Activated T-helper 2 cell treated with anti-CD3 and anti-CD28 coated beads, Interferon-gamma antibody, Interleukin-2, Interleukin-4, amounts not matched to agents 10 μg/mL and 5 μg/mL and 100 μg/mL, durations not matched to agents 14 hours and 24 hours and 36 hours (primary cell): ENCODE measurements around the gene FBXO9. TPM values are rescaled to one million over a fixed set of nuclear protein-coding genes. Genes with fewer than 3 reads are reported as not detected.

Experiments used
- DNase-seq: peaks from one replicate; pipeline ENCODE4 v3.0.0; 2021; ENCODE audit warnings: low spot score
- H3K27ac Mint-ChIP-seq: one replicate; pipeline ENCODE4 v1.8.0; 2021; ENCODE audit warnings: mixed read lengths
- H3K27me3 Mint-ChIP-seq: one replicate; pipeline ENCODE4 v1.8.0; 2021; ENCODE audit warnings: low read depth, mixed read lengths
- H3K36me3 Mint-ChIP-seq: one replicate; pipeline ENCODE4 v1.8.0; 2021; ENCODE audit warnings: low read depth, mixed read lengths
- H3K4me1 Mint-ChIP-seq: one replicate; pipeline ENCODE4 v1.8.0; 2021; ENCODE audit warnings: low read depth, mixed read lengths
- H3K4me3 Mint-ChIP-seq: one replicate; pipeline ENCODE4 v1.8.0; 2021; ENCODE audit warnings: low read depth, mild to moderate bottlenecking, moderate library complexity, mixed read lengths
- H3K9me3 Mint-ChIP-seq: one replicate; pipeline ENCODE4 v1.8.0; 2021; ENCODE audit warnings: mixed read lengths
- intact Hi-C: fragments of 100-400 bp; cut with micrococcal nuclease; formaldehyde crosslinking; loops from one replicate; pipeline ENCODE4 v1.15.1; 2023
- total RNA-seq: library from RNA; stranded (reverse); gene quantifications from 2 replicates; pipeline ENCODE4 v1.2.3, GENCODE V29; 2022

The FBXO9 gene
- total RNA-seq, 1 donor from 2014 or later, result 70.7 TPM

DNA sequence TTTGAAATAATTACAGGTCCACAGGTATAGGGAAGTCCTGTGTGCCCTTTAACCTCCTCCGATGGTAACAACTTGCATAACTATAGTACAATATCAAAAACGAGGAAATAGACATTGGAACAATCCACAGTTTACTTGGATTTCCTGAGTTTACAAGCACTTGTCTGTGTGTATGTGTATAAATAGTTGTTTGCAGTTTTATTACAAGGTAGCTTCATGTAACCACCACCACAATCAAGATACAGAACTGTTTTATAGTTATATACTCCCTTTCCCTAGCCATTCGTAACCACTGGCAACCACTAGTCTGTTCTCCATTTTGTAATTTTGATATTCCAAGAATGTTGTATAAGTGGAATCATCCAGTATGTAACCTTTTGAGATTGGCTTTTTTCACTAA is 9.1 kb downstream of the FBXO9 start:
- Mint-ChIP-seq H3K27me3 (no peaks in the 10 kb centered on the region), H3K27ac (no peak overlapping the region), H3K9me3 (no peaks in the 10 kb centered on the region), H3K4me3 (no peak overlapping the region), H3K36me3 (peaks cover 52% of the 10 kb centered on the region), H3K4me1 (peaks cover 11% of the 10 kb centered on the region)
- intact Hi-C loops, result no loop called here
- no peak for DNase-seq

DNA sequence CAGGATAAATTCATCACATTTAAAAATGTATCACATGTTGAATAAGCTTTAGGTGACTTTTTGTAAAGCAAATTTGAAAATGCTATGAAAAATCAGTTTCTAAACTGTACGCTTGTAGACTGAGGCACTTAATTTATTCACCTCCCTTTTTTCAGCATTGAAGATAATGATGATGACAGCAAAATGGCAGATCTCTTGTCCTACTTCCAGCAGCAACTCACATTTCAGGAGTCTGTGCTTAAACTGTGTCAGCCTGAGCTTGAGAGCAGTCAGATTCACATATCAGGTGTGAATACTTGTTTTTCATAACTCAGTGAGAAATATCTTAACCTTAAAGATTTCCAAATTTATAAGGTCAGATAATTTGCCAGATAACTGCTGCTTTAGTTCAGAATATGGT is 15.6 kb downstream of the FBXO9 start:
- Mint-ChIP-seq H3K9me3 (no peaks in the 10 kb centered on the region), H3K27me3 (no peaks in the 10 kb centered on the region), H3K4me1 (no peaks in the 10 kb centered on the region), H3K27ac (no peak overlapping the region), H3K36me3 (peaks cover 61% of the 10 kb centered on the region), H3K4me3 (no peak overlapping the region)
- no peak for DNase-seq
- intact Hi-C loops, result no loop called here

DNA sequence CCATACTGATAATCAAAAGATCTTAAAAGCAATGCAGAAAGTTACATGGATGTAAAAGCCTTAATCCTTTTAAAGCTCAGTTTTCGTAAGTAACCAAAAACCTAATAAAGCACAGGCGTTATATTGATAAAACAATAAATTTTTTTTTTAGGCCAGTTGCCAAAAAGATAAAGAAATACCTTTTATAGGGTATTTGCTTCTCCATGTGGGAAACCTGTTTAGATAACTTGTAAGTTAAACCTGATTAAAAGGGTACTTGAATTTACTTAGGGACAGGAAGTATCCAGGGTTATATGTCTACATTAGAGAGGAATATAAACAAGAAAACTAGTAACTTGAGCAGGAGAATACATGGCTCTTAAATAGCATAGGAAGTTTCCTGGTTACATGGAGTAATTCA is 21.1 kb downstream of the FBXO9 start:
- H3K4me3 Mint-ChIP-seq, result no peak overlapping the region
- peaks cover 68% of the 10 kb centered on the region for H3K36me3 Mint-ChIP-seq
- no peaks in the 10 kb centered on the region for H3K27me3 Mint-ChIP-seq
- intact Hi-C loops, result no loop called here
- H3K4me1 Mint-ChIP-seq, result no peaks in the 10 kb centered on the region
- H3K9me3 Mint-ChIP-seq, result no peaks in the 10 kb centered on the region
- DNase-seq, result no peak
- no peak overlapping the region for H3K27ac Mint-ChIP-seq

DNA sequence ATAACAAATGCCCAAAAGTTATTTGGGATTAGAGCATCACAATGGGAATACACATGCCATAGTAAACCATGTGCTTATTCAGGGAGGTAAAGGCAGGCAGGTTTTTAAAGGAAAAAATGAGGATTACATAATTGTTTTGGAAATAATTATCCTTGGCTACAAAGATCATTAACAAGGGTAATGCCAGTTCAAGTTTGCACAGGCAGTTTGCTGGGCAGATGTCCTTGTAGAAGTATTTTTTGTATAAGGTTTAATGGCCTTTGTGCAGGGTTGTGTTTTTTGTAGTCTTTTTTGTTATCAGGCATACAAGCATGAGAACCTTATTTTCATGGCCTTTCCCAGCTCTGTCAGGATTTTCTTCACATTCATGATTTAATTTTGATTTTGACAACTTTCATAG is 24.7 kb downstream of the FBXO9 start:
- Mint-ChIP-seq H3K4me1 (peaks cover 5% of the 10 kb centered on the region), H3K9me3 (no peaks in the 10 kb centered on the region), H3K4me3 (no peak overlapping the region), H3K27ac (no peak overlapping the region), H3K36me3 (peaks cover 65% of the 10 kb centered on the region), H3K27me3 (no peaks in the 10 kb centered on the region)
- DNase-seq, result no peak
- intact Hi-C loops, result no loop called here

DNA sequence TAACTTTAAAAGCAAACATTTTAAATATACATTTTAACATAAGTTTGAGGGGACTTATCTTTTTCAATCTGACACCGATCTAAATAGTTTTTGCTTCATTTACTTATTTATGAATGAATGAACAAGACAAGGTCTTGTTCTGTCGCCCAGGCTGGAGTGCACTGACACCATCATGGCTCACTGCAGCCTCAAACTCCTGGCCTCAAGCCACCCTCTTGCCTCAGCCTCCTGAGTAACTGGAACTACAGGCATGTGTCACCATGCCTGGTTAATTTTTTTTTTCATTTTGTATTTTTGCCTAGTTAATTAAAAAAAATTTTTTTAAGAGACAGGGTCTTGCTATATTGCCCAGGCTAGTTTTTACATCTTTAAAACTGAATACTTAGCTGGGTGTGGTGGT is 25.4 kb downstream of the FBXO9 start:
- peaks cover 5% of the 10 kb centered on the region for H3K4me1 Mint-ChIP-seq
- H3K4me3 Mint-ChIP-seq, result no peak overlapping the region
- intact Hi-C loops, result no loop called here
- no peak overlapping the region for H3K27ac Mint-ChIP-seq
- H3K27me3 Mint-ChIP-seq, result no peaks in the 10 kb centered on the region
- no peaks in the 10 kb centered on the region for H3K9me3 Mint-ChIP-seq
- peaks cover 72% of the 10 kb centered on the region for H3K36me3 Mint-ChIP-seq
- no peak for DNase-seq

DNA sequence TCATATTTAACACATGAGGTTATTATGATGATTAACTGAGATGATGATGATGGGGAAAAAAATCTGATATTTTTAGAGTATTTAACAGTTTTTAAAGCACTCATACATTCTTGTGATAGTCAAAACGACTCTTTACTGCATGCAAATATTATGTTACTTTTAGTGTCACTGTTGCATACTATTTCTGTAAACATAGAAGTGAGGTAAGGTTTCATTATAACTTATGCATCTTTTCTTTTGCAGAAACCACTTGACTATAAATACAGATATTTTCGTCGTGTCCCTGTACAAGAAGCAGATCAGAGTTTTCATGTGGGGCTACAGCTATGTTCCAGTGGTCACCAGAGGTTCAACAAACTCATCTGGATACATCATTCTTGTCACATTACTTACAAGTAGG is 30.1 kb downstream of the FBXO9 start:
- Mint-ChIP-seq H3K27me3 (no peaks in the 10 kb centered on the region), H3K36me3 (peaks cover 70% of the 10 kb centered on the region), H3K9me3 (no peaks in the 10 kb centered on the region)

DNA sequence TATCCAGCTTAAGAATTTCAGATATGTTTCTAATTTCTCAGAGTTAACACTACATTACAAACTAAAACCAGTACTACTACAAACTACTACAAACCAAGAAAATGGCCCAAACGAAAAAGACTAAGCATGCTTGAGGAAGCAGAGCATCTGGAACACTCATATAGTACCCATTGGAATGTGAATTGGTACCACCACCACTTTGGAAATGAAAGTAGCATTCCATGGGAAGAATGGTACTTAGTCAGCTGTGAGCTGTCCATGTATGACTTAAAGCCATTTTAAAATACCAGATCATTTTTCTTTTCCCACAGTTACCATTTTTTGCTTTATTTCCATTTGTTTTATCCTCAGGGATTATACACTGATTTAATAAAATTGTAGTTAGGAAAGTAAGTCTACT is 30.5 kb downstream of the FBXO9 start:
- intact Hi-C loops, result no loop called here
- peaks cover 66% of the 10 kb centered on the region for H3K36me3 Mint-ChIP-seq
- no peak overlapping the region for H3K4me3 Mint-ChIP-seq
- no peak overlapping the region for H3K27ac Mint-ChIP-seq
- no peak for DNase-seq
- no peaks in the 10 kb centered on the region for H3K27me3 Mint-ChIP-seq
- H3K4me1 Mint-ChIP-seq, result peaks cover 5% of the 10 kb centered on the region
- H3K9me3 Mint-ChIP-seq, result no peaks in the 10 kb centered on the region

More for the DNA sequence above, 30.1 kb downstream of the FBXO9 start:
- Mint-ChIP-seq H3K27ac (no peak overlapping the region), H3K4me1 (peaks cover 5% of the 10 kb centered on the region), H3K4me3 (no peak overlapping the region)
- intact Hi-C loops, result no loop called here
- no peak for DNase-seq

DNA sequence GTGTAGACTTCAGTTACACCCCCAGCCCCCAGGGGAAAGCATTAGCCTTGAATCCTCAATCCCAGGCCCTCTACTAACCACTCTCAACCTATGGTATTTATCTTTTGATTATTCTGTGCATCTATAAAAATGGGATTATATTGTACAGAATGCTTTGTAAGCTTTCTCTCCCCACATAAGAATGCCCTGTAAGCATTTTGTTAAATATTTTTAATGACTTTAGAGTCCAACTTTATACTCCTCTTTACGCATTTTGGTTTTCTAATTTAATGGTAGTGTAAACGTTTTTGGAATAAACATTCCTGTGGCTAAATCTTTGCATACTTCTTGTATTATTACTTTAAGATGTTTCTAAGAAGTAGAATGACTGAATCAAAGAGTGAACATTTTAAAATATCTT is 35.4 kb downstream of the FBXO9 start:
- intact Hi-C loops, result no loop called here
- no peaks in the 10 kb centered on the region for H3K27me3 Mint-ChIP-seq
- no peak overlapping the region for H3K4me3 Mint-ChIP-seq
- H3K4me1 Mint-ChIP-seq, result no peaks in the 10 kb centered on the region
- peaks cover 44% of the 10 kb centered on the region for H3K36me3 Mint-ChIP-seq
- H3K9me3 Mint-ChIP-seq, result no peaks in the 10 kb centered on the region
- H3K27ac Mint-ChIP-seq, result no peak overlapping the region
- DNase-seq, result no peak

DNA sequence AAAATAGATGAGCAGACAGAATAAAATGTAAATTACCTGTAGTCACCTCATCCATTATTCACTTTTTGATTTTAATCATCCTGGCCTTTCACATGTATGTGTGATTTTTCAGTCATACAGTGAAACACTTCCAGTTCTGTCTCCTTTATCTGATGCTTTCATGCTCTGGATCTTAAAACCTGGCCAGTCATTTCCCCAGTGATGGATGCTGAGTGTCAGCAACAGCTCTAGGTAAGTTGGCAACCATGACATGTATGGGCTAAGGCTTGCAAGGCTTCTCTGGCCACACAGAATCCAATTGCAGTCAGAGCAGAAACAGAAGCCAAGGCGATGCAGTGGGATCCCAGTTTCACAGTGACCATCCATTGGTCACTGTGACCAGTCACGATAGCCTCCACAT is 35.8 kb downstream of the FBXO9 start:
- intact Hi-C loops, result no loop called here
- DNase-seq, result no peak
- Mint-ChIP-seq H3K4me1 (no peaks in the 10 kb centered on the region), H3K27me3 (no peaks in the 10 kb centered on the region), H3K4me3 (no peak overlapping the region), H3K27ac (no peak overlapping the region), H3K9me3 (no peaks in the 10 kb centered on the region), H3K36me3 (peaks cover 40% of the 10 kb centered on the region)

DNA sequence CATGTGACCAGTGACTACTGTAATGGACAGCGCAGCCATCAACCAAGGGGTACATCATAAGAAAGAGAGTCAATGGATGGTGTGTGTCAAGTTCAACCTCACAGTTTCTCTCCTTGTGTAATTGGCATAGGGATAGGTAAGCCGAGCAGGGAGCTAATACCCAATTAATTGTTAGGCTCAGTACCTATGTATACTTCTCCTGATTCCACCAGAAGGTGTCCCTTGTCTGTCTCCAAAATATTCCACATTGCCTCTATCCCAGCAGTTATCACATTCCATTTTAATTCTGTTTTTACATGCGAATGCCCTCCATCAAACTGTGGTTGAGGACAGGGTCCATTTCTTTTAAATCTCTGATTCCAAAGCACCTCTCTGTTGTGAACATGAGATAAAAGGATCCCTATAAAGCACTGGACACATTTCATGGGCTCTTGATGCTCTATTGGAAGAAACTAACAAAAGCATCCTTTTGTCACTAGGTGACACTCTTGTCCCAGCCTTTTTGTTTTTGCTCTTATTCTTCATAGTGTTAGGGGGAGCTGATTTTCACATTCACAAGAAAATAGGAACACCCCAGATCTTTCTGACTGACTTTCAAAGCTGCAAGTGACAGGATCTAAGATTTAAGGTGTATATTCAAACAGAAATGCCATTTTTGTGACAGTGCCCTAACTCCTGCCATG is 38.9 kb downstream of the FBXO9 start:
- Mint-ChIP-seq H3K36me3 (peaks cover 13% of the 10 kb centered on the region), H3K4me3 (no peak overlapping the region), H3K4me1 (peaks cover 3% of the 10 kb centered on the region), H3K27me3 (no peaks in the 10 kb centered on the region), H3K9me3 (no peaks in the 10 kb centered on the region), H3K27ac (no peak overlapping the region)
- intact Hi-C loops, result no loop called here
- DNase-seq, result no peak

DNA sequence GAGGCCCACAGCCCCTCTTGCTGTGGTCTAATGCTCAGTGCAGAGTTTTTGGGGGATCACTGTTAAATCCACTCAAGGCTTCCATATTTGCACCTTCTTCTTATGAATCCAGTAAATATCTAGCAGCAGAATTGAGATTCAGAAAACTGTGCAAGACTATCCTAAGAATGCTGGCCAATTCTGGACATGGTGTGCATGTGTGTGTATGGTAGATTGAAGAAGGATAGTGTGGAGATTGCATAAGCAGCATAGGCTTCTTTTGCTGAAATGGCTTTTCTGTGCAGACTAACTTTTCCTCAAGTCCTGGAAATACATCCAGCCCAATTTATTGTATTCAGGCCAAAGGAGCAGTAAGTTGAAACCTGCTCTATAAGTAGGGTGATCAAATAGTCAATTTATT is 39.7 kb downstream of the FBXO9 start:
- H3K4me3 Mint-ChIP-seq, result no peak overlapping the region
- peaks cover 9% of the 10 kb centered on the region for H3K4me1 Mint-ChIP-seq
- H3K27ac Mint-ChIP-seq, result no peak overlapping the region
- intact Hi-C loops, result no loop called here
- no peaks in the 10 kb centered on the region for H3K9me3 Mint-ChIP-seq
- H3K36me3 Mint-ChIP-seq, result peaks cover 13% of the 10 kb centered on the region
- DNase-seq, result no peak
- no peaks in the 10 kb centered on the region for H3K27me3 Mint-ChIP-seq

DNA sequence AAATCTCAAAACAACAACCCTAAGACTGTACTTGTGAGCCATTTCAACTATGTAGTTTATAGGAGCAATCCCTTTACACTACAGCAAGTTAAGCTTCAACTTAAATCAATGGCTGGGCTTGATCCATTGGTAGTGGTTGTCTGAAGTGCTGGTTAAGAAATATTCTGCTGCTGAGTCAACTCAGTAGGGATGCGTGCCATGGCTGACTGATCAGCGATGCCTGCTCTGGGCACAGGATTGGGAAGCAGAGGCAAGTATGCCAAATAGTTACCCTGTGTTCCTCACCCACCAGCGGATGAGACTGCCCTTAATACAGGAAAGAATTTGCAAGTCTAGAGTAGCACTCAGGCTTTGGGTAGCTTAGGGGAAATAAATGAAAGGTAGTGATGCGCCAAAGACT is 41.9 kb downstream of the FBXO9 start:
- no peak for DNase-seq
- H3K27ac Mint-ChIP-seq, result no peak overlapping the region
- H3K4me1 Mint-ChIP-seq, result peaks cover 10% of the 10 kb centered on the region
- H3K4me3 Mint-ChIP-seq, result no peak overlapping the region
- H3K36me3 Mint-ChIP-seq, result peaks cover under 1% of the 10 kb centered on the region
- H3K27me3 Mint-ChIP-seq, result no peaks in the 10 kb centered on the region
- intact Hi-C loops, result no loop called here
- no peaks in the 10 kb centered on the region for H3K9me3 Mint-ChIP-seq

DNA sequence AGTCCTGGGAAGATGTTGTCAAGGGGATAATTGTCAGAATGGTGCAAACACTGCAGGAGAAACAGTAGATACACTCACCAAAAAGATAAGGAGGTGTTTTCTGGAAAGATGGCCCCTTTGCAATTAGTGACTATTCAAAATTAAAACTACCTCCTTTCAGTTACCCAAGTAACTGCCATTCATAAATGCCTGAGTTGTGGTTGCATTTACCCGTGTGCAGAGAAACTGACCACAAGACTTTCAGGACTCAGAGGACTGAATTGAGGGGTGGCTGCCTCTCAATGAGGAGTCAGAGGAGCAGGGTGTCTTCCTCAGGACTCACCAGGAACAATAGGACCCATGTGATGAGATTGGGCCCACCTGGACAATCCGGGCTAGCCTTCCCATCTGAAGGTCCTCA is 44.4 kb downstream of the FBXO9 start:
- H3K4me3 Mint-ChIP-seq, result no peak overlapping the region

DNA sequence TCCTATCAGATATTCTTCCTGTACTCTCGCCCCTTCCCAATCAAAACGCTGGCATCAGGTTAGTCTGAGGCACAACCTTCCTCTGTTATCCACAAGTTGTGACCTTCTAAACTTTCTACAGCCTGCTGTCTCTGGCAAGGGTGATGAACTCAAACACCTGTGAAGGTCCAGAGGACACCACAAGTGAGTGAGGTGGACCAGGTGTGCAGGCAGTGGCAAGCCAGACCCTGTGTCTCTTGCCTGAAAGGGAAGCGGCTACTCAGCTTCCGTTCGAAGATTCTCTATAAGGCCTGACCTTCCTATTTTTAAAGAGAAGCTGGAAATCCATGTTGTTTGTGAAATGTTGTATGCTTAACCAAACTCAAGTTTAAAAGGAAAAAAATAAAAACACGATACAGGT is 46.7 kb downstream of the FBXO9 start:
- H3K9me3 Mint-ChIP-seq, result no peaks in the 10 kb centered on the region
- intact Hi-C loops, result no loop called here
- H3K27ac Mint-ChIP-seq, result no peak overlapping the region
- H3K4me1 Mint-ChIP-seq, result peaks cover 13% of the 10 kb centered on the region
- H3K36me3 Mint-ChIP-seq, result no peaks in the 10 kb centered on the region
- DNase-seq, result no peak
- peaks cover 10% of the 10 kb centered on the region for H3K27me3 Mint-ChIP-seq
- no peak overlapping the region for H3K4me3 Mint-ChIP-seq

More for the DNA sequence above, 44.4 kb downstream of the FBXO9 start:
- H3K9me3 Mint-ChIP-seq, result no peaks in the 10 kb centered on the region
- H3K27me3 Mint-ChIP-seq, result peaks cover 10% of the 10 kb centered on the region
- H3K36me3 Mint-ChIP-seq, result no peaks in the 10 kb centered on the region
- H3K4me1 Mint-ChIP-seq, result peaks cover 13% of the 10 kb centered on the region
- H3K27ac Mint-ChIP-seq, result no peak overlapping the region
- intact Hi-C loops, result no loop called here
- no peak for DNase-seq
